ENCODE data around the gene VPS35L. TPM values are rescaled to one million over a fixed set of nuclear protein-coding genes. Genes with fewer than 3 reads are reported as not detected.

Gene VPS35L
- total and polyA plus RNA-seq, 2 of the 13 experiments (the other 11 are each of a cell fraction or from before 2014, with no cell fraction given) = 1.4 to 1.6 TPM

DNA sequence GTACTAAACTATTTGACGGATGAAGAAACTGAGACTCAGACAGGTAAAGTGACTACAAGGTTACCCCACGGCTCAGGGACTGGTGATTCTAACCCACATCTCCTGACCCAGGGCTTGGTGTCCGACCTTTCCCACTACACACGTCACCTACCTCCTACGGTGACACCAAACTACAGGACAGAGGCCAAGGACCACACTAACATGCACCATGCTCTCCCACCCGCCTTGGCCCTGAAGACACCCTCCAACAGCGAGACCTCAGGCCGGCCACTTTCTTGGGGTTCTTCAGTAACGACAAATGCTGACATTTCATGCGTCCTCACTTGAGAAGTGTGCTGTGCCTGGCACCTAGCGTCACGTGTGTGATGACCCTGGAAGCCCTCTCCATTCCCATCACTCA, 156.1 kb downstream of the VPS35L start (continued):
- TF ChIP-seq ZBTB33 (CRISPR knock-in tag; IDR thresholded peaks at IDR 0.05) (no peak), HNF4G (IDR thresholded peaks at IDR 0.05; ENCODE audit: borderline replicate concordance, low read depth, low read length) (no peak), HNF4G (CRISPR knock-in tag; IDR thresholded peaks at IDR 0.05; ENCODE audit: borderline replicate concordance, low read depth) (no peak), ZNF234 (CRISPR knock-in tag; conservative IDR thresholded peaks at IDR 0.05) (no peak), PAWR (CRISPR knock-in tag; IDR thresholded peaks at IDR 0.05; ENCODE audit: borderline replicate concordance) (no peak), DZIP1 (CRISPR knock-in tag; IDR thresholded peaks at IDR 0.05) (peak; percentile 83; the same call in 1 of the 2 replicates), JUND (CRISPR knock-in tag; IDR thresholded peaks at IDR 0.05) (no peak), FOXJ3 (CRISPR knock-in tag; IDR thresholded peaks at IDR 0.05; ENCODE audit: borderline replicate concordance) (no peak), ZHX1 (CRISPR knock-in tag; IDR thresholded peaks at IDR 0.05; ENCODE audit: low read depth) (no peak), ZBTB40 (IDR thresholded peaks at IDR 0.05) (no peak), ZBTB40 (CRISPR knock-in tag; IDR thresholded peaks at IDR 0.05) (no peak), TRIM24 (CRISPR knock-in tag; IDR thresholded peaks at IDR 0.05) (no peak), GTF3A (CRISPR knock-in tag; conservative IDR thresholded peaks at IDR 0.05) (no peak), RFX3 (CRISPR knock-in tag; IDR thresholded peaks at IDR 0.05) (no peak)

All from HepG2 (cell line).